Vagina (tissue), 2 donors: ENCODE data around the gene RYR2. TPM values are rescaled to one million over a fixed set of nuclear protein-coding genes. Genes with fewer than 3 reads are reported as not detected.

Experiments
- DNase-seq, 2 donors: peaks; one replicate each; pipeline ENCODE4 v3.0.0-alpha.2; 2017; ENCODE audit errors: extremely low spot score in 2 of 2
- H3K27ac ChIP-seq: fragments of 200-600 bp; sonication (generic); one replicate; pipeline ENCODE4 v1.5.1; 2019
- H3K27me3 ChIP-seq: fragments of 200-600 bp; sonication (generic); one replicate; pipeline ENCODE4 v1.5.1; 2019
- H3K36me3 ChIP-seq, 2 donors: fragments of 200-600 bp; sonication (generic); one replicate each; pipeline ENCODE4 v1.5.1; 2017 to 2019
- H3K4me1 ChIP-seq: fragments of 200-600 bp; sonication (generic); one replicate; pipeline ENCODE4 v1.5.1; 2019
- H3K4me3 ChIP-seq, 2 donors: fragments of 200-600 bp; sonication (generic); 1 replicate in 1 of 2; 2 replicates in 1 of 2; pipeline ENCODE4 v1.5.1; 2016 to 2019
- H3K9me3 ChIP-seq: fragments of 200-600 bp; sonication (generic); one replicate; pipeline ENCODE4 v1.5.1; 2019
- CTCF ChIP-seq, 3 experiments: fragments of 450-650 bp in 2 of 3; fragments of 200-600 bp in 1 of 3; sonication (generic) in 1 of 3; IDR thresholded peaks; one replicate each; pipeline ENCODE4 v1.5.1; 2017 to 2019; ENCODE audit warnings: antibody characterized with exemption in 3 of 3, mild to moderate bottlenecking in 2 of 3, moderate library complexity in 2 of 3
- POLR2A ChIP-seq, 2 donors: fragments of 450-650 bp; IDR thresholded peaks; one replicate each; pipeline ENCODE4 v1.6.1; 2017; ENCODE audit warnings: antibody characterized with exemption in 2 of 2, mild to moderate bottlenecking in 2 of 2, moderate library complexity in 2 of 2
- POLR2AphosphoS5 ChIP-seq, 2 donors: sonication (generic); formaldehyde crosslinking; IDR thresholded peaks; one replicate each; pipeline ENCODE4 v1.9.0; 2017; ENCODE audit warnings: antibody characterized with exemption in 2 of 2, mild to moderate bottlenecking in 2 of 2, low read depth in 1 of 2; ENCODE audit not compliant: insufficient read depth in 1 of 2
- intact Hi-C: fragments of 100-400 bp; cut with DNase I; formaldehyde crosslinking; loops from one replicate; pipeline ENCODE4 v1.15.1; 2023
- total RNA-seq: library from RNA; depleted of rRNA; stranded (reverse); fragments of >200 nt; gene quantifications from one replicate; pipeline ENCODE4 v1.2.3, GENCODE V29; 2016

The RYR2 gene
- total RNA-seq, 1 donor from 2014 or later, result 1.5 TPM

GRCh38 chr1:237393632-237394031 is 351.6 kb downstream of the RYR2 start:
- intact Hi-C loops, result no loop called here
- H3K27ac ChIP-seq, result no peak overlapping the region
- DNase-seq, result no peak
- no peaks in the 10 kb centered on the region for H3K27me3 ChIP-seq
- no peaks in the 10 kb centered on the region for H3K36me3 ChIP-seq
- no peaks in the 10 kb centered on the region for H3K4me1 ChIP-seq
- H3K9me3 ChIP-seq, result no peaks in the 10 kb centered on the region
- TF ChIP-seq CTCF (IDR thresholded peaks at IDR 0.05) (no peak), POLR2A (IDR thresholded peaks at IDR 0.05) (no peak), POLR2AphosphoS5 (IDR thresholded peaks at IDR 0.05; ENCODE audit: insufficient read depth in 1 of 2, low read depth in 1 of 2) (no peak)
- no peak overlapping the region for H3K4me3 ChIP-seq

DNA sequence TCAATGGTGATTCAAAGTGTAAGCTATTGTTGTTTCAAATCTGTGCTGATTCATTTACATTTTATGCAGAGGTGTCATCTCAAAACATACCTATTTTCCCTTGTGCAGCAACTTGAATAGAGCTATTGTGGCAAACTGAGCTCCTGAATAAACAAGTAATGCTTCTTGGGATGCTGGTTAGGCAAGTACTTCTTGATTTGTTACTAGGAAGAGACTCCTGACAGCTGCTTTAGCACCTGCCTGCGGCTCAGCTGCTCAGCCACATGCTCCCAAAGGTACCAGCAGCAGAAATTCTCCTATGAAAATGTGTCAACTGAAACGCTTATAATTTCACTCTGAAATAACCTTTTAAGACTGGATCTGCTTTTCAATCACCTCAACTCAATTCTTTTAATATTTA is 352.3 kb downstream of the RYR2 start:
- H3K4me3 ChIP-seq, result no peak overlapping the region
- H3K9me3 ChIP-seq, result no peaks in the 10 kb centered on the region
- no peaks in the 10 kb centered on the region for H3K27me3 ChIP-seq
- no peaks in the 10 kb centered on the region for H3K4me1 ChIP-seq
- no peak overlapping the region for H3K27ac ChIP-seq
- TF ChIP-seq POLR2A (IDR thresholded peaks at IDR 0.05) (no peak), CTCF (IDR thresholded peaks at IDR 0.05) (no peak), POLR2AphosphoS5 (IDR thresholded peaks at IDR 0.05; ENCODE audit: insufficient read depth in 1 of 2, low read depth in 1 of 2) (no peak)
- no peak for DNase-seq
- intact Hi-C loops, result no loop called here
- H3K36me3 ChIP-seq, result no peaks in the 10 kb centered on the region

DNA sequence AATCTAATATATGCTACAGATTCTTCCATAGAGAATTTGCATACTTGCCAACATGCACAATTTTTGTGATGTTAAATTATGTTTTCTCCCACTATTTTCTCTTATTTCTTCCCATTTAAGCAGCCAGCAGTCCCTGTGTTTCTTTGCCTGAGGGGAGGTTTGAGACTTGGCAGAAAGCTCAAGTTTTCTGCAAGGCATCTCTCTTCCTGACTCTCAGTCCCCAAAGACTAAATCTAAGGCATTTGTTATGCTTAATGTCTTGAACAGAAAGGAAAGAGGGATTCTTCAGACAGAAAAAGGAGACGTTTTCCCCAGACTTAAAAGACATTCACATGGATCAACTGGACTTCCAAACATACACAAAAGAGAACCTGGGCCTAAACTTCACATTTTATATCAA is 354.4 kb downstream of the RYR2 start:
- Histone ChIP-seq H3K4me1 (no peaks in the 10 kb centered on the region), H3K27me3 (no peaks in the 10 kb centered on the region), H3K36me3 (no peaks in the 10 kb centered on the region), H3K9me3 (no peaks in the 10 kb centered on the region), H3K4me3 (no peak overlapping the region), H3K27ac (no peak overlapping the region)
- intact Hi-C loops, result no loop called here
- TF ChIP-seq POLR2AphosphoS5 (IDR thresholded peaks at IDR 0.05; ENCODE audit: insufficient read depth in 1 of 2, low read depth in 1 of 2) (no peak), CTCF (IDR thresholded peaks at IDR 0.05) (no peak), POLR2A (IDR thresholded peaks at IDR 0.05) (no peak)
- no peak for DNase-seq

DNA sequence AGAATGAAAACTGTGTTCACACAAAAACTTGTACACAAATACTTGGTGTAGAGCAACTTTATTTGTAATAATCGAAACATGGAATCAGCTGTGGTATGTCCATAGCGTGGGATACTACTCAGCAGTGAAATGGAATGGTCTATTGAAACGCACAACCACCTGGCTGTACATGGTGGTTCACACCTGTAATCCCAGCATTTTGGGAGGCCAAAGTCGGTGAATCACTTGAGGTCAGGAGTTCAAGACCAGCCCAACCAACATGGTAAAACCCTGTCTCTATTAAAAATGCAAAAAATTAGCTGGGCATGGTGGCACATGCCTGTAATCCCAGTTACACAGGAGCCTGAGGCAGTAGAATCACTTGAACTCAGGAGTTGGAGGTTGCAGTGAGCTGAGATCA is 356.8 kb downstream of the RYR2 start:
- Histone ChIP-seq H3K9me3 (no peaks in the 10 kb centered on the region), H3K27me3 (no peaks in the 10 kb centered on the region), H3K36me3 (no peaks in the 10 kb centered on the region), H3K27ac (no peak overlapping the region), H3K4me3 (no peak overlapping the region), H3K4me1 (no peaks in the 10 kb centered on the region)
- intact Hi-C loops, result no loop called here
- no peak for DNase-seq
- TF ChIP-seq POLR2A (IDR thresholded peaks at IDR 0.05) (no peak), CTCF (IDR thresholded peaks at IDR 0.05) (no peak), POLR2AphosphoS5 (IDR thresholded peaks at IDR 0.05; ENCODE audit: insufficient read depth in 1 of 2, low read depth in 1 of 2) (no peak)

DNA sequence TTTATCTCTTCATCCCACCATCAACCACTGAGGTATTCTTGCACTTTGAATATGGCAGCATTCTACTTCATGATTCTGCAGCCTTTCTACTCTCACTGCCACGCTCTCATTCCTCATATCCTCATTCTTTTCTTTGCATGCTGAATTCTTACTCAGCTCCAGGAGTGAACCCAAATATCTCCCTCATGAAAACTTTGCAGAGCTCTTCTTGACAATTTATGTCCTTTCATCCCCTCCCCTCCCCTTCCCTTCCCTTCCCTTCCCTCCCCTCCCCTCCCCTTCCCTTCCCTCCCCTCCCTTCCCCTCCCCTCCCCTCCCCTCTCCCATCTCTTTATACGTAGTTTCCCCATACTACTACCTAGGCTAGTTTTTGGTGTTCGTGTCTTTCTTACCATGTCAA is 363.9 kb downstream of the RYR2 start:
- intact Hi-C loops, result no loop called here
- H3K4me1 ChIP-seq, result no peaks in the 10 kb centered on the region
- H3K27ac ChIP-seq, result no peak overlapping the region
- H3K4me3 ChIP-seq, result no peak overlapping the region
- H3K9me3 ChIP-seq, result no peaks in the 10 kb centered on the region
- no peak for DNase-seq
- no peaks in the 10 kb centered on the region for H3K36me3 ChIP-seq
- TF ChIP-seq POLR2A (IDR thresholded peaks at IDR 0.05) (no peak), CTCF (IDR thresholded peaks at IDR 0.05) (no peak), POLR2AphosphoS5 (IDR thresholded peaks at IDR 0.05; ENCODE audit: insufficient read depth in 1 of 2, low read depth in 1 of 2) (no peak)
- H3K27me3 ChIP-seq, result no peaks in the 10 kb centered on the region
